HG03108 (cell line): ENCODE data around the gene CTBS.

Source experiments
- ATAC-seq: cut with Tn5 transposase; IDR thresholded peaks from one replicate; pipeline ENCODE4 v1.9.1; 2021; ENCODE audit warnings: moderate library complexity; ENCODE audit not compliant: unreplicated experiment

Gene CTBS

DNA sequence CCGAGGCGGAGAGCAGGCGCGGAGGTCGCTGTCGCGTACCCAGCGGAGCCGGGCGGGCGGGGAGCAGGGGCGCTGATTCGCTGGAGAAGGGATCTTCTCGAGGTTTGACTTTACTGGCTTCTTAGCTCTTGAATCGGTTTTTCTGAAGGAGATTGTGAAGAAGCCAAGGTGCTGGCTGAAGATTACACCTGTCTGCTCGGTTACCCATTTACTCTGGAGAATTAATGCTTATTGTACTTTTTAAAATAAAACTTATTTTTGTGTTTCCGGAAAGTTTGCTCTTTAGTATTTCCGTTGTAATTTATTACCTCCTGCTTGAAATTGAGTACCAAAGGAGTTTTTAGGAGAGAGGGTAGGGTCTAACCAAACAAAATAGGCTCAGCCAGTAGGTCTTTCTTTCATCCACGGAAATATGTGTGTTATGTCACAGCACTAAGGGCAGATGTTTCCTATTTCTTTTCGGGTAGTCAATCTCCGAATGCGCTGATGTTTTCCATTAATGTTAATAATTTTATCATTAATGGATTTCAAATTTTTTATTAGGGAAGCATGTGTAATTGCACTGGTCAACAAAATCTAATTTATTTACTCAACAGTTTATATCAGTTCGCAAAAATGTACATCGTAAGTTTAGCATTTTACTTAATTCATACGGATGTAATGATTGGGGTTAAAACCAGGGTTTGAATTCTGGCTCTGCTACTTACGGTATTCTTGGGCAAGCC lies 67.3 kb downstream of the CTBS start:
- no peak for ATAC-seq

DNA sequence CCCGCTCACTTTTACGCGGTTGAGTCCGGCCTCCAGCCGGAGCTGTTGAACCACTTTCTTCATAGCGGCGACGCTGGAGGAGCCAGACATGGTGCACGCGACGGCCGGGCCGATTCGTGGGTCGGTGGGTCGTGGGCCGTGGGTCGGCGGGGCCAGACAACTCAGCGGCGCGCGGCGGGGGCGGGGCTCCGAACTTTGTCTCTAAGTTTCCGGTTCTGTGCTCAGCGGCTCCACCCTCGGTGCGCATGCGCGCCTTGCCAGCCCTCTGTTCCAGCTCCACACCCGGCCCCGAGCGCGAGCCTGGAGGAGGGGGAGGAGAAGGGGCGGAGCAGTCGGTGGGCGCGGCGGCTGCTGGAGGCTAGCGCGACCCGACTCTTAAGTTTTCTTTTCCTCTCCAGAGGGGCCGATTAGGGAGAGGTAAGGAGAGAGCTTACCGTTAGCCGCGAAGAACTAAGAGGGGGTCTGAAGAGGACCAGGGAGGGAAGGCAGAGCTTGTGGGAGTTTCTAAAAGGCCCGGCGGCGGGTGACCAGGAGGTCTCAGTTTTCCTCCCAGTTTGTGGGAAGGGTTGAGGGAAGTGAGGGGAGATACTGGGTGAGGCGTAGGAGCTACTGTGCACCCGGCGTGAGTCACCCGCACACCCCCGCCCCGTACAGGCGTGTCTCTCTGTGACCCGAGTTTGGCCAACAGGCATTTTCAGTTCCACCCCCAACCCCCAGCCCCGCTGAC lies 68.1 kb downstream of the CTBS start, which contains the start of the genes GNG5 and SPATA1:
Gene GNG5 (minus strand): TSS at position 580 of the 727 bp plus-strand sequence. CDS start 490 bp downstream, at position 90.
Gene SPATA1 (plus strand): TSS at position 385 of the 727 bp plus-strand sequence. CDS start 9,974 bp downstream, outside the sequence.
- peak; percentile 82 for ATAC-seq

DNA sequence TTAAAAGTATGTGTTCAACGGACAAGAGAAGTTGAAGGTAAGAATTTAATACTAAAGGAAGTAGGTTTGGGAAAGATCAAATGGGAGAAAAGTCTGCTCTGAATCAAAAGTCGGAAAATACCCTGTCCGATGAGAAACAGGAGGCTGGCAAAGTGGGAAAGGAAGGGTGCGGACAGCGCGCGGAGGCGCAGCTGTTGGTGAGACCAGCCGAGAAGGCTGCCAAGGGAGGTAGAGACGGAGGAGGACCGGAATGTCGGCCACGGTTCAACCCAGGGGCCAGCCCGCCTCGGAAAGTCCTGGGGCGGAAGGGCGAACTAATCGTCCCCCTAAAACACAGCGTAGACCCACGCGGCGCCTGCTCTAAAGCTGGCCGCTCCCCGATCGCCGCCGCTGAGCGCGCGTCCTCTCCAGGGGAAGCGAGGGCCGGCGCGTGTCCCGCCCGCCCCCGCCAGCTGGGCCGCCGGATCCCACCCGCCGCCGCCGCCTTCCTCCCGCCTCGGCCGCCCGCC lies 68.7 kb downstream of the CTBS start:
- peak; percentile 24 for ATAC-seq

DNA sequence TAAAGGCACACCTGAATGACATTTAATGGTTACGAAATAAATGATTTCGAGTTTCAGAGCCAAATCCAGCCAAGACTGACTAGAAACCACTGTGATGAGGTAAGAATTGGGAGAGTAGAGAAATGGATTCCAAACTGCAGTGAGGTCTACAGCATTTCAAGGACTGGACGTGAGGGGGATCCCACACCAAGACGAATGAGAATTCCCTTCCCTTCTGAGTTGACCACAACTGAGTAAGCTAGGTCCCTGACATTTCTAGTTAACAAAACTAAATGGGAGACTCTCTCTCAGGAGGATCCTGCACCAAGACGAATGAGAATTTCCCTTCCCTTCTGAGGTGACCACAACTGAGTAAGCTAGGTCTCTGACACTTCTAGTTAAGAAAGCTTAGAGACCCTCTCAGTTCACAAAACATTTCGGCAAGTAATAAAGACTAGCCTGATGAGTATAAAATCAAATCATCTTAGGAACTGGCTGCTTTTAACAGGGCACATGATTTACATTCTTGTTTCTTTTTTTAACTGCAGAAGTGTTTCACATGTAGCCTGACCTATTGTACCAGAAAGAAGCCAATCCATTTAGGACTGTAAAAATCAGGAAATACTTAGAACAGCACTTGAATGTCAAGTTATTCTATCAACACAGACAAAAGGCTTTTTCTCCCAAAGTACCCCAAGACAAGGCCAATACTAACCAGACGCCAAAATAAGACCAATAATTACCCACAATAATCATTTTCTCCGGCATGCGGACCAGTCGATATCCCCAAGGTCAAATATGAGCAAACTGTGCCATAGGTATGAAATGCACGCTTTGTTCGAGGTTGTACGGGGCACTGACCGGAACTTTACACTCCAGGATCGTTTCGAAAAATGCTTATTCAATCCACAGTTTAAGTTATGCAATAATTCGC lies 69.4 kb downstream of the CTBS start:
- ATAC-seq: no peak

DNA sequence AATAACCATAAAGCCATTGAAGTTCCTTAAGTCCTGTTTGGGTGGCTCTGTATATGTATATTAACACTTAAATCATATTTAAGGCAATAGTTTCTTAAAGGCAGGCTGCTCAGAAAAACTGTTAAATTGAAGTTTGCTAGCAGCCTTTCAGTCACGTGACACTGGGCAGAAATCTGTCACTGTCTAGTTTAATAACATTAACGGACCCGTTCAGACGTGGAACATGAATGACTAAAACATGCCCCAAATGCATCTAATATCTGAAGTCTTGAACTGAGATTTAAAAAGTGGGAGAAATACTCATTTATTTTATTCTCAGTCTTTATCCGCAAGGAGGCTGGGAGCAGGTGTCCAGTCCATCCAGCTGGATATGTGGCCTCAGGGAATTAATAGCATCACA lies 71.3 kb downstream of the CTBS start:
- ATAC-seq: no peak
